IPS-18a (cell line): Measurements from ENCODE around the gene FOXF1.

Source experiments
- H3K27ac ChIP-seq: one replicate; pipeline ENCODE4 v1.5.1; 2013; ENCODE audit warnings: low read length
- H3K27me3 ChIP-seq: one replicate; pipeline ENCODE4 v1.6.1; 2013; ENCODE audit warnings: mild to moderate bottlenecking, low read length; ENCODE audit not compliant: control insufficient read depth, insufficient read depth
- H3K36me3 ChIP-seq: one replicate; pipeline ENCODE4 v1.6.1; 2013; ENCODE audit warnings: low read depth, low read length; ENCODE audit not compliant: control insufficient read depth
- H3K4me1 ChIP-seq: one replicate; pipeline ENCODE4 v1.6.1; 2013; ENCODE audit warnings: low read depth, low read length; ENCODE audit not compliant: control insufficient read depth
- H3K4me3 ChIP-seq: one replicate; pipeline ENCODE4 v1.5.1; 2013; ENCODE audit warnings: low read length
- H3K9ac ChIP-seq: one replicate; pipeline ENCODE4 v1.6.1; 2013; ENCODE audit warnings: mild to moderate bottlenecking, low read length, moderate library complexity
- H3K9me3 ChIP-seq: one replicate; pipeline ENCODE4 v1.6.1; 2013; ENCODE audit warnings: low read depth, low read length; ENCODE audit not compliant: control insufficient read depth

The FOXF1 gene

GRCh38 chr16:86521236-86522197 lies 11.2 kb downstream of the FOXF1 start:
- Histone ChIP-seq H3K4me1 (no peaks in the 10 kb centered on the region), H3K27me3 (peaks cover 42% of the 10 kb centered on the region), H3K27ac (no peak overlapping the region), H3K9ac (no peak overlapping the region), H3K36me3 (no peaks in the 10 kb centered on the region), H3K4me3 (no peak overlapping the region), H3K9me3 (no peaks in the 10 kb centered on the region)

DNA sequence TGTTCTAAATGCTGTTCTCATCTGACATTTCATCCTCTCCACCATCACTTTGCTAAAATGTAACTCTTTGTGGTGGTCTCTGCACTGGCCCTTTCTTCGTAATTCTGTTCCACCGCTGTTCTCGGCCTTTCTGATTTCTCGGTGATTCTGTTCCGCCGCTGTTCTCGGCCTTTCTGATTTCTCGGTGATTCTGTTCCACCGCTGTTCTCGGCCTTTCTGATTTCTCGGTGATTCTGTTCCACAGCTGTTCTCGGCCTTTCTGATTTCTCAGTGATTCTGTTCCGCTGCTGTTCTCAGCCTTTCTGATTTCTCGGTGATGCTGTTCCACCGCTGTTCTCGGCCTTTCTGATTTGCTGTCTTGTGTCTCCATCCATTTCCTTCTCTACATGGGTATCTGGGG lies 12.3 kb downstream of the FOXF1 start:
- no peak overlapping the region for H3K27ac ChIP-seq
- H3K4me1 ChIP-seq, result no peaks in the 10 kb centered on the region
- no peak overlapping the region for H3K9ac ChIP-seq
- peaks cover 31% of the 10 kb centered on the region for H3K27me3 ChIP-seq
- no peaks in the 10 kb centered on the region for H3K36me3 ChIP-seq
- H3K9me3 ChIP-seq, result no peaks in the 10 kb centered on the region
- no peak overlapping the region for H3K4me3 ChIP-seq

- H3K27me3 ChIP-seq, result peaks cover 25% of the 10 kb centered on the region
- no peak overlapping the region for H3K4me3 ChIP-seq
Measured at GRCh38 chr16:86523166-86523740, 12.9 kb downstream of the FOXF1 start.

GRCh38 chr16:86524029-86524428 lies 13.7 kb downstream of the FOXF1 start:
- Histone ChIP-seq H3K4me1 (no peaks in the 10 kb centered on the region), H3K27me3 (peaks cover 17% of the 10 kb centered on the region)

More at GRCh38 chr16:86523166-86523740, 12.9 kb downstream of the FOXF1 start:
- Histone ChIP-seq H3K36me3 (no peaks in the 10 kb centered on the region), H3K4me1 (no peaks in the 10 kb centered on the region), H3K9me3 (no peaks in the 10 kb centered on the region), H3K9ac (no peak overlapping the region), H3K27ac (no peak overlapping the region)

DNA sequence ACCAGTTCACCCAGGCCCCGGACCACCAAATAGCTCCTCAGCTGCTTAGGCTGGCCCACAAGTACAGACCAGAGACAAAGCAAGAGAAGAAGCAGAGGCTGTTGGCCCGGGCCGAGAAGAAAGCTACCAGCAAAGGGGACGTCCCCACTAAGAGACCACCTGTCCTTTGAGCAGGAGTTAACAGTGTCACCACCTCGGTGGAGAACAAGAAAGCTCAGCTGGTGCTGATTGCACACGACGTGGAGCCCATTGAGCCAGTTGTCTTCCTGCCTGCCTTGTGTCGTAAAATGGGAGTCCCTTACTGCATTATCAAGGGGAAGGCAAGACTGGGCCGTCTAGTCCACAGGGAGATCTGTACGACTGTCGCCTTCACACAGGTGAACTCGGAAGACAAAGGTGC lies 15.4 kb downstream of the FOXF1 start:
- H3K9ac ChIP-seq, result no peak overlapping the region

More at GRCh38 chr16:86524029-86524428, 13.7 kb downstream of the FOXF1 start:
- Histone ChIP-seq H3K36me3 (no peaks in the 10 kb centered on the region), H3K9ac (no peak overlapping the region), H3K9me3 (no peaks in the 10 kb centered on the region), H3K27ac (no peak overlapping the region), H3K4me3 (no peak overlapping the region)

GRCh38 chr16:86527366-86527765 lies 17.0 kb downstream of the FOXF1 start:
- Histone ChIP-seq H3K4me1 (no peaks in the 10 kb centered on the region), H3K4me3 (no peak overlapping the region), H3K27me3 (no peaks in the 10 kb centered on the region), H3K36me3 (no peaks in the 10 kb centered on the region), H3K27ac (no peak overlapping the region), H3K9ac (no peak overlapping the region), H3K9me3 (no peaks in the 10 kb centered on the region)

More for the DNA sequence above, 15.4 kb downstream of the FOXF1 start:
- no peaks in the 10 kb centered on the region for H3K4me1 ChIP-seq
- no peak overlapping the region for H3K4me3 ChIP-seq
- H3K27me3 ChIP-seq, result peaks cover 1% of the 10 kb centered on the region
- no peak overlapping the region for H3K27ac ChIP-seq
- no peaks in the 10 kb centered on the region for H3K36me3 ChIP-seq
- no peaks in the 10 kb centered on the region for H3K9me3 ChIP-seq

GRCh38 chr16:86528061-86528929 lies 18.0 kb downstream of the FOXF1 start:
- no peaks in the 10 kb centered on the region for H3K27me3 ChIP-seq
- no peaks in the 10 kb centered on the region for H3K36me3 ChIP-seq
- H3K9ac ChIP-seq, result no peak overlapping the region
- no peak overlapping the region for H3K4me3 ChIP-seq
- no peaks in the 10 kb centered on the region for H3K4me1 ChIP-seq
- no peaks in the 10 kb centered on the region for H3K9me3 ChIP-seq
- no peak overlapping the region for H3K27ac ChIP-seq

DNA sequence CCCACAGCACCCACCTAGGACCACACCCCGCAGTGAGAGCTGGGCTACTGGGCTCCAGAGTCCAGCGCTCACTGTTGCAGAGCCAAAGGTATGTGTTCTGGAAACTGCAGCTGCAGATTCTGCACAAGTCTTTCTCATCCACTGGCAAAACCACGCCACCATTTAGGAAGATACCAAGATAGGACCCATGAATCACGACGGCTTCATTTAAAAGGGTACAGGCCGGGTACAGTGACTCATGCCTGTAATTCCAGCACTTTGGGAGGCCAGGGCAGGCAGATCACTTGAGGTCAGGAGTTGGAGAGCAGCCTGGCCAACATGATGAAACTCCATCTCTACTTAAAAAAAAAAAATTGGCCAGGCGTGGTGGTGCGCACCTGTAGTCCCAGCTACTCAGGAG lies 18.8 kb downstream of the FOXF1 start:
- Histone ChIP-seq H3K4me1 (no peaks in the 10 kb centered on the region), H3K27me3 (no peaks in the 10 kb centered on the region), H3K9ac (no peak overlapping the region), H3K9me3 (no peaks in the 10 kb centered on the region), H3K4me3 (no peak overlapping the region), H3K36me3 (no peaks in the 10 kb centered on the region), H3K27ac (no peak overlapping the region)

DNA sequence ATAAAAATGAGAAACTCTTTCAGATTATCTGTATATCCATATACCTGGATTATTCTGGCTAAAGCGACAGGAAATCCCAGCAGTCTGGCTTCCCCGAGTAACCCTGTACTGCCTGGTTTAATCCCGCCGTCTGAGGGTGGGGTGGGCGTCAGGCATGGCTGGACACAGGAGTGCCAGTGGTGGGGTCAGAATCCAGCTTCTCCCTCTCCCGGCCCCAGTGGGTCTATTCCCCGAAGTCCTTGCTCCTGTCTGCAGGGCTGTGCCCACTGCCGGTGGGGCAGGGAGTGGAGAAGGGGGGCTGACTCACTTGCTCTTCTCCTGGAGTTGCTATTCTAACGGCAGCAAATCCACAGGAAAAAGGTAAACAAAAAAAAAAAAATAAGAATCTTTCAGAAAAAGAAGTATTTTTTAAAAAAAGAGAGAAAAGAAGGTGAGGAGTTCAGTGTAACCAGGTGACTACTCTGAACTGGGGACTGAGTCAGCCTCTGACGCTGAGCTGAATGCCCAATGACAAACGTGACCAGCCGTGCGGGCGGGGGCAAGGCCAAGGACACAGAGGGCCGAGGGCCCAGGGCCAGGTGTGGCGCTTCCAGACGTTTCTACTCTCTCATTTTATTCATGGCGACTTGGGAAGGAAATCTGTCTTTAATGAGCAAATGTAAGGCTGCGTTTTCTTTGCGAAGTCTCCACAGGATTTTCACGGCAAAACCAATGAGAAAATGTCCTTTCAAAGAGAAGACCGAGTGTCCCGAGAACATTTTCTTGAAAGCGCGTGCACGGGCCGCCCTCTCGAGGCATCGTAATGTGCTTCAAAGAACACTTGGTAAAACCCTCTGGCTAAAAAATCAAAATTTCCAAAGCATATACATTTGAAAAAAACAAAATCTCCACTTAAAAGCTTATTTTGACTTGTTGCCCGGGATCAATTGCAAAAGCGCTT lies 20.2 kb downstream of the FOXF1 start:
- Histone ChIP-seq H3K9me3 (no peaks in the 10 kb centered on the region), H3K27me3 (no peaks in the 10 kb centered on the region), H3K27ac (no peak overlapping the region), H3K4me1 (no peaks in the 10 kb centered on the region), H3K9ac (no peak overlapping the region), H3K36me3 (no peaks in the 10 kb centered on the region), H3K4me3 (no peak overlapping the region)

DNA sequence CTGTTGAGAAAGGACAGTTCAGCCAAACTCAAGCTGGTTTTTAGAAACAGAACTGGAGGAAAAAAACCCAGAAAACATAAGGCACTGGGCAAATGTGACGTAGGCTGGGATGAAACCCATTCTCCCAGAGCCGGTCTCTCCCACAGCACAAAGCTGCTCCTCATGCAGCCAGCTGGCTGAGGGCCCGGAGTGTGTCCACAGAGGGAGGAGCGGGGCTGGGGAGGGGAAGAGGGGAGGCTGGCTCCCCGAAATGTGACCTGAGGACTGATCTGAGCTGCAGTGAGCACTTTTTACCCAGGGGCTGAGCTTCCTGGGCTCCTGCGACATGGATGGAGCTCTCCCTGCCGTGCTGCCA lies 20.8 kb downstream of the FOXF1 start:
- no peaks in the 10 kb centered on the region for H3K9me3 ChIP-seq
- H3K9ac ChIP-seq, result no peak overlapping the region
- H3K4me3 ChIP-seq, result no peak overlapping the region
- H3K4me1 ChIP-seq, result no peaks in the 10 kb centered on the region
- no peaks in the 10 kb centered on the region for H3K27me3 ChIP-seq
- no peak overlapping the region for H3K27ac ChIP-seq
- H3K36me3 ChIP-seq, result no peaks in the 10 kb centered on the region
